Measurements from ENCODE around the gene GFER. TPM values are rescaled to one million over a fixed set of nuclear protein-coding genes. Genes with fewer than 3 reads are reported as not detected.

GFER gene
- total and polyA plus RNA-seq, 10 of the 15 experiments (the other 5 are each of a cell fraction or from before 2014, with no cell fraction given) = 2.4 to 57.7 (median 31.3) TPM

GRCh38 chr16:2003827-2004641, 20.0 kb downstream of the GFER start (continued):
- TF ChIP-seq CTCF (IDR thresholded peaks at IDR 0.05 in 2 of 3, conservative IDR thresholded peaks at IDR 0.05 in 1 of 3; ENCODE audit: control insufficient read depth in 2 of 3, extremely low read depth in 1 of 3, insufficient read depth in 1 of 3, low read depth in 3 of 3, low read length in 3 of 3) (peak; percentile 96 to 99 (median 99); a peak in 5 of 6 replicates), CUX1 (IDR thresholded peaks at IDR 0.05; ENCODE audit: insufficient replicate concordance, low read depth, low read length) (no peak), E4F1 (IDR thresholded peaks at IDR 0.05; ENCODE audit: borderline replicate concordance, partially characterized antibody) (no peak), TARDBP (IDR thresholded peaks at IDR 0.05; ENCODE audit: borderline replicate concordance) (no peak), RAD21 (IDR thresholded peaks at IDR 0.05; ENCODE audit: insufficient read depth, low read depth, low read length) (peak; percentile 43), MXI1 (IDR thresholded peaks at IDR 0.05; ENCODE audit: low read depth, low read length) (no peak), ZNF622 (IDR thresholded peaks at IDR 0.05) (no peak), SP1 (IDR thresholded peaks at IDR 0.05; ENCODE audit: low read depth, low read length) (peak; percentile 75), TAF1 (IDR thresholded peaks at IDR 0.05; ENCODE audit: borderline replicate concordance, low read depth, low read length) (no peak), RFX5 (IDR thresholded peaks at IDR 0.05; ENCODE audit: low read depth, low read length) (no peak), CHD4 (IDR thresholded peaks at IDR 0.05) (no peak), NFYB (IDR thresholded peaks at IDR 0.05; ENCODE audit: insufficient read depth, low read depth, low read length) (no peak), RELB (IDR thresholded peaks at IDR 0.05; ENCODE audit: low read depth) (no peak), CREB1 (IDR thresholded peaks at IDR 0.05; ENCODE audit: low read depth) (no peak), FOXK2 (IDR thresholded peaks at IDR 0.05) (no peak), SMC3 (IDR thresholded peaks at IDR 0.05; ENCODE audit: borderline replicate concordance, low read length) (peak; percentile 66; the same call in 1 of the 2 replicates), CBX3 (IDR thresholded peaks at IDR 0.05; ENCODE audit: borderline replicate concordance, low read depth) (no peak), ZNF384 (IDR thresholded peaks at IDR 0.05; ENCODE audit: borderline replicate concordance, low read depth, low read length) (no peak)
